KG1 (cell line): ENCODE measurements around the gene ST6GAL1.
A peak's percentile ranks its signal among the peaks of the same experiment; 100 is the strongest.
"Not testable (repeated sequence)": the region's sequence is repeated elsewhere in the genome, so short reads cannot be mapped to it uniquely, and the experiment has no call there.

Source experiments
- DNase-seq: peaks from one replicate; lab custom pipeline; 2025; lab: John Stamatoyannopoulos, UW

ST6GAL1 gene, protein sequence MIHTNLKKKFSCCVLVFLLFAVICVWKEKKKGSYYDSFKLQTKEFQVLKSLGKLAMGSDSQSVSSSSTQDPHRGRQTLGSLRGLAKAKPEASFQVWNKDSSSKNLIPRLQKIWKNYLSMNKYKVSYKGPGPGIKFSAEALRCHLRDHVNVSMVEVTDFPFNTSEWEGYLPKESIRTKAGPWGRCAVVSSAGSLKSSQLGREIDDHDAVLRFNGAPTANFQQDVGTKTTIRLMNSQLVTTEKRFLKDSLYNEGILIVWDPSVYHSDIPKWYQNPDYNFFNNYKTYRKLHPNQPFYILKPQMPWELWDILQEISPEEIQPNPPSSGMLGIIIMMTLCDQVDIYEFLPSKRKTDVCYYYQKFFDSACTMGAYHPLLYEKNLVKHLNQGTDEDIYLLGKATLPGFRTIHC

DNA sequence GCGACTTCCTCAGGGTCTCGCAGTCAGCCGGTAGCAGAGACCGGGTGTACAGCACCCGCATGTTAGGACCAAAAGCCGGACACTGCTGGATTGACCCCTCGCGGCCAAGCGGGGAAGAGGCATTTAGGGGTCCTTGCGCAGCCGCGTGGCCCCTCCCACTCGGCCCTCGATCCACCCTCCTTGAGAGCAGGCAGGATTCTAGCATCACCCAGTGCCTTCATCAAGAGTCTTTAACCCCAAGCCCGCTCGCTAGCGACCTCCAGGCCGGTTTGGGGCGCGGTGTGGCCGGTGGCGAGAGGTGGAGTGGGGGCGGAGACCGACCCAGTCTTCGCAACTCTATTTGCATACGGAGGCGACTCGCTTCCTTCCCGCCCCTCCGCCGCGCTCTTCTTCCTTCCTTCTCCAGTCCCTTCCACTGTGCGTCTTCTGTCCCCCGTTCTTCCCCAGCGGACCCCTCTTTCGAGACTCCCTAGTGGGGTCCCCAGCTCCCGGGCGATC lies at the start of gene ST6GAL1:
Gene ST6GAL1, plus strand, starts transcription at position 384 of the 498 bp plus-strand sequence. CDS start 112,178 bp downstream, outside the sequence.
- peak; percentile 38 for DNase-seq

DNA sequence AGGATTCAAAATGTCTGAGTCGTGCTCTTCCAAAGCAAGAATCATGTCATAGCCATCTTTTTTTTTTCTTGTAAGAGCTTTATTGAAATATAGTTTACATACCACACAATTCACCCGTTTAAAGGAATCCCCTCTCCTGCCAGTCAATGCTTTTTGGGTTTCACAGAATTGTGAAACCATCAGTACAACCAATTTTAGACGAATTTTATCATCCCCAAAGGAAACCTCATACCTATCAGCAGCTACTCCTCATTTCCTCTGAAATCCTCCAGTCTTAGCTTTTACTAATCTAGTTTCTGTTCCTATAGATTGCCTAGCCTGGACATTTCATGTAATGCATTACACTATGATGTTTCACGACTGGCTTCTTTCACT lies 48.2 kb upstream of the ST6GAL1 start:
- no peak for DNase-seq

DNA sequence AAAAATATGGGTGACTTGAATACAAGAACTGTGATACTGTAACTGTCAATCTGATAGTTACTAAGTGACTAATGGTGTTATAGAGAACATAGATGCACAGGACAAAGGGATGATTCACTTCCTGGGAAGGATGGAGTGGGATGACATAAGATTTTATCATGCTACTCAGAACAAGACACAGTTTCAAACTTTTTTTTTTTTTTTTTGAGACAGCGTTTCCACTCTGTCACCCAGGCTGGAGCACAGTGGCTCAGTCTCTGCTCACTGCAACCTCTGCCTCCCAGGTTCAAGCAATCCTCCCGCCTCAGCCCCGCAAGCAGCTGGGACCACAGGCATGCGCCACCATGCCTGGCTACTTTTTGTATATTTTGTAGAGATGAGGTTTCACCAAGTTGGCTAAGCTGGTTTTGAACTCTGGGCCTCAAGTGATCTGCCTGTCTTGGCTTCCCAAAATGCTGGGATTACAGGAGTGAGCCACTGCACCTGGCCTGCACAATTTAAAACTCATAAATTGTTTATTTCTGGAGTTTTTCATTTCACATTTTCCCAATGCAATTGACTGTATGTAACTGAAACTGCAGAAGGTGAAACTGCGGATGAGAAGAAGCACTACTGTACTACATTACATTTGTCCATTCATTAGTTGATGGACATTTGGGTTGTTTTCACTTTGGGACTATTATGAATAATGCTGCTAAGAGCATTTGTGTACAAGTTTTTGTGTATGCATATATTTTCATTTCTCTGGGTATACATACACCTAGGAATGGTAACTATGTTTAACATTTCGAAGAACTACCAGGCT lies 47.2 kb upstream of the ST6GAL1 start:
- DNase-seq: no peak

DNA sequence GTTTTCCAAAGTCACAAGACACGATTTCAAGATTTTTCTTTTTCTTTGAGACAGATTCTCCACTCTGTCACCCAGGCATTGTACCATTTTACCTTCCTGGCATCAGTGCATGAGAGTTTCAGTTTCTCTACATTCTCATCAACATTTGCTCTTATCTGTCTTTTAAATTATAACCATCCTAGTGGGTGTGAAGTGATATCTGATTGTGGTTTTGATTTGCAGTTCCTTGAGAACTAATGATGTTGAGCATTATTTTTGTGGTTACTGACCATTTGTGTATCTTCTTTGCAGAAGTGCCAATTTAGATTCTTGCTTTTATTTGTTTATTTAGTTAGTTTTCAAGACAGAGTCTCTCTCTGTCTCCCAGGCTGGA lies 46.7 kb upstream of the ST6GAL1 start:
- DNase-seq: no peak

DNA sequence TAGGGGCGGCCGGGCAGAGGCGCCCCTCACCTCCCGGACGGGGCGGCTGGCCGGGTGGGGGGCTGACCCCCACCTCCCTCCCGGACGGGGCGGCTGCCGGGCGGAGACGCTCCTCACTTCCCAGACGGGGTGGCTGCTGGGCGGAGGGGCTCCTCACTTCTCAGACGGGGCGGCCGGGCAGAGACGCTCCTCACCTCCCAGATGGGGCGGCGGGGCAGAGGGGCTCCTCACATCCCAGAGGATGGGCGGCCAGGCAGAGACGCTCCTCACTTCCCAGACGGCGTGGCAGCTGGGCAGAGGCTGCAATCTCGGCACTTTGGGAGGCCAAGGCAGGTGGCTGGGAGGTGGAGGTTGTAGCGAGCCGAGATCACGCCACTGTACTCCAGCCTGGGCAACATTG lies 45.5 kb upstream of the ST6GAL1 start:
- not testable (repeated sequence) for DNase-seq

DNA sequence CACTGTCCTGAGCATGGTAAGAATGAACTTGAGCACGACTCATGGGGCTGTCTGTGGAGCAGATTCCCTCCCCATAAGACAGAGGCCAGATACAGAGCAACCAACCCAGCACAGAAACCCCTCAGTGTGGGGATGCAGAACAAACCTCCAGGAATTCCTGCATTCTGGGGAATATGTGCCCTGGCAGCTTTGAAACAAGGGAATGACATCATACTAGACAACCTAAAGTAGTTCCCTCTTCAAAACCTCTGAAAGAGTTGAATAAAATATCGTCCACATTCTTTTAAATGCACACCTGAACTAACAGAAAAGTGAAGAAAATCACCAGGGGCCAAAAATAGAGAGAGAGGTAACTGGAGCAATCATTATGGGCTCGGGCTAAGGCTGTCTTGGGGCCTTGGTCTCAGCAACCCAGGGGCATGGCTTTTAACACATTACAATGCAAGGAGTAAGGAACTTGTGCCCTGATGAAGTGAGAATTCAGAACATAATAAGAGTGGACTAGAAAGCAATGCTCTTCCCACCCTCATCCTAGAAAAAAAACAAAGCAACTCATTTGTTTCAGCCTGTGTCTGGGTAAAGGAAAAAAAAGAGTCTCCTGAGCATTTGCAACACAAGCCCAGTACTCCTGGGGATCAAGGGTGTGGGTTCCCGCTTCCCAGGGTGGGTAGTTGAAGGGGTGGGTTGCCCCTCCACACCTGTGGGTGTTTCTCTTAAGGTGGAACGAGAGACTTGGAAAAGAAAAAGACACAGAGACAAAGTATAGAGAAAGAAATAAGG lies 43.9 kb upstream of the ST6GAL1 start:
- DNase-seq: no peak

DNA sequence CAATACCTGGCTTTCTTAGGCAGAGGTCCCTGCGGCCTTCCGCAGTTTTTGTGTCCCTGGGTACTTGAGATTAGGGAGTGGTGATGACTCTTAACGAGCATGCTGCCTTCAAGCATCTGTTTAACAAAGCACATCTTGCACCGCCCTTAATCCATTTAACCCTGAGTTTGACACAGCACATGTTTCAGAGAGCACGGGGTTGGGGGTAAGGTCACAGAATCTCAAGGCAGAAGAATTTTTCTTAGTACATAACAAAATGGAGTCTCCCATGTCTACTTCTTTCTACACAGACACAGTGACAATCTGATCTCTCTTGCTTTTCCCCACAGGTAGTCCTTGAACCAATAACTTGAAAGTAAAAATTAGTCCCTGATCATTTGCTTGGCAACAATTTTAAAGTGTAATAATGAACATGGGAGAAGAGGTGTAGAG lies 42.8 kb upstream of the ST6GAL1 start:
- not testable (repeated sequence) for DNase-seq

DNA sequence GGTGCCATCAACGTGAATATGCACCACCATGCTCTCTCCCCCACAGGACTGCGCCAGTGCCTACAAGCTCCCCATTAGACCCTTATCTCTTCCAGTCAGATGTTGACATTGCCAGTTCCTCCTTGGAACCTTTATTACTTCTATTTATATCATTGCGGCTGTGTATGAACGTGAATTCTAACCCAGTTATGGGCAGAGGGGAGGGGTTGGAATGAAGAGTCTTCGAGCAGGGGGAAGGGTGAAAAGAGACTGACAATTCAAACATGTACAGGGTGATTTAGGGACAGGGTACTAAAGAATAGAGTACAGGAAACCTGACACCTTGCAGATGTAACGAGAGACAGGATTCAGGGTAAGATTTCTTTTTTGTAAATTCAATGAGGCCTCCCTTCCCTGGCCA lies 41.8 kb upstream of the ST6GAL1 start:
- DNase-seq: no peak

DNA sequence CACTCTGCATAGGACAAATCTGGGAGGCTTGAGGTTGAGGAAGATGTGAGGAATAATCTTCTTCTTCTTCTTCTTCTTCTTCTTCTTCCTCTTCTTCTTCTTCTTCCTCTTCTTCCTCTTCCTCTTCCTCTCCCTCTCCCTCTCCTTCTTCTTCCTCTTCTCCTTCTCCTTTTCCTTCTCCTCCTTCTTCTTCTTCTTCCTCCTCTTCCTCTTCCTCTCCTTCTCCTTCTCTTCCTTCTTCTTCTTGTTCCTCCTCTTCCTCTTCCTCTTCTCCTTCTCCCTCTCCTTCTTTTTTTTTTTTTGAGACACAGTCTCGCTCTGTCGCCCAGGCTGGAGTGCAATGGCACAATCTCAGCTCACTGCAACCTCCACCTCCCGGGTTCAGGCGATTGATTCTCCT lies 40.6 kb upstream of the ST6GAL1 start:
- not testable (repeated sequence) for DNase-seq

DNA sequence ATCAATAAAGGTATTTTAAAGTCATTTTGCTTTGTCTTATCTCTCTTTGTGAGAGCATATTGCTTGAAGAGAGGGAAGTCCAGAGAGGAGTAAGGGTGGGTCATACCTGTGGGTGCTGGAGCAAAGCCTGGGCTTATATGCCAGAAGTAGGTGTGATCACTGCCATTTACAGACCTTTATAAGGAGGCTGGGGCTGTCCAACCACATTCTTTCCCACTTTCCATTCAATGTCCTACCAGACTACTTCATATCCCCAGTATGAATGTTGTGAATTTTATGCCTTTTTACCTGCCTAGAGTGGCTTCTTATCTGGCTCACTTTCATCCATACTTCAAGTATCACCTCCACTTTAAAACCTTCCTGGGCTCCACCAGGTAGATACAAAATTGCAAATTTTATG lies 39.4 kb upstream of the ST6GAL1 start:
- DNase-seq: no peak

DNA sequence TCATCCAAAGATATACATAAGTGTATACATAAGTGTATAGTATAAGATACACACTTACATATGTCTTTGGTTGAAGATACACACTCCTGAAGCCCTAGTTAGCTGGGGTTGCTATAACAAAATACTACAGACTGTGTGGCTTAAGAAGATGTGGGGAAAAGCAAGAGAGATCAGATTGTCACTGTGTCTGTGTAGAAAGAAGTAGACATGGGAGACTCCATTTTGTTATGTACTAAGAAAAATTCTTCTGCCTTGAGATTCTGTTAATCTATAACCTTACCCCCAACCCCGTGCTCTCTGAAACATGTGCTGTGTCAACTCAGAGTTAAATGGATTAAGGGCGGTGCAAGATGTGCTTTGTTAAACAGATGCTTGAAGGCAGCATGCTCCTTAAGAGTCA lies 37.3 kb upstream of the ST6GAL1 start:
- not testable (repeated sequence) for DNase-seq

DNA sequence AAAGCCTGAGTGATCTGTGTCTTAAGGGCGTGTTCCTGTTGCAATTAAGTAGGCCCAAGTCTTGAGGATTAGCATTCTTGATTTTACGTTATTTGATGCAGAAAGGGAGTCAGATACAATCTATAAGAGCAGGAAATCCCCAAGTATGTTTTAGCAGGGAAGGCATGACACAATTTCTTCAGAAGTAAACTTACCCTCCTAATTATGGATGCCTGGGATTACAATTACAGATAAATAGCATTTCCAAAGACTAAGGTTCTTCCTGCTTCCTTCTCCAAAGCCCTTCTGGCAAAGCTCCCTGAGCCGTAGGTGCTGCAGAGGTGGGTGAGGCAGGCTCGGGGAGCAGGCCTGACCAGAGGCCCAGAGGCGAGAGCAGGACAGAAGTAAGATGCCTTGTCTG lies 34.9 kb upstream of the ST6GAL1 start:
- no peak for DNase-seq

DNA sequence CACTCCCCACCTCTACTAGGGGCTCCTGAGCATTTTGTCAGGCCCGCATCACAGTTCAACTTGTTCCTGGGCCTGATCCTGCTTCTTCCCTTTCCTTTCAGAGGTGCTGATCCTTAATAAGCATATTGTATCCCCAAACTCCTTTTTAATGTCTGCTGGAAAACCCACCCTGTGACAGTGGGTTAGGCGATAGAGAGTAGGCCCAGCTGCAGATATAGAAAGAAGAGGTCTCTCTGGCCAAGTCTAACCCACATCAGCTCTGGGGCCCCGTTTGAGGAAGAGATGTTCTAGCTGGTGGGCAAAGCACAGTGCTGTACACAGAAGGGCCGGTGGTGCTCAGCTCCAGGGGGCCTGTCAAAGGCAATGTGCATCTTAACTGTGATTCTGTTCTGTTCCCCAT lies 34.3 kb upstream of the ST6GAL1 start:
- DNase-seq: no peak

DNA sequence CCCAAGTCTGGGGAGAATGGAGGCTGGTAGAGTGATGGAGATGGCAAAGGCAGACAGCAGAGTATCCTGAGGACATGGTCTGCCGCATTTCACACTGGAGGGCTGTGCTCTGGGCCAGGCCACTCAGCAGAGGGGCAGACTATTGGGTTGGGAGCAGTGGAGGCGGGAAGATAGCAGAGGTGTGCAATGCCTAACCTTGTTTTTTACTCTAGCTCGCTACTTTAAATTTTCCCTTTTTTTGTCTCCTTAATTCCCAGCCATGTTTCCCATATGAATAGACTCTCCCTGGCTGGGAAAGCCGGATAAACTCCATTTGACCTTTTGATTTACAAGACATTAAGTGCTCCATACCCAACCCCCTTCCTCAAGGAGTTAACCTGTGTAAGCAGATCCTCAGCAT lies 33.5 kb upstream of the ST6GAL1 start:
- no peak for DNase-seq

DNA sequence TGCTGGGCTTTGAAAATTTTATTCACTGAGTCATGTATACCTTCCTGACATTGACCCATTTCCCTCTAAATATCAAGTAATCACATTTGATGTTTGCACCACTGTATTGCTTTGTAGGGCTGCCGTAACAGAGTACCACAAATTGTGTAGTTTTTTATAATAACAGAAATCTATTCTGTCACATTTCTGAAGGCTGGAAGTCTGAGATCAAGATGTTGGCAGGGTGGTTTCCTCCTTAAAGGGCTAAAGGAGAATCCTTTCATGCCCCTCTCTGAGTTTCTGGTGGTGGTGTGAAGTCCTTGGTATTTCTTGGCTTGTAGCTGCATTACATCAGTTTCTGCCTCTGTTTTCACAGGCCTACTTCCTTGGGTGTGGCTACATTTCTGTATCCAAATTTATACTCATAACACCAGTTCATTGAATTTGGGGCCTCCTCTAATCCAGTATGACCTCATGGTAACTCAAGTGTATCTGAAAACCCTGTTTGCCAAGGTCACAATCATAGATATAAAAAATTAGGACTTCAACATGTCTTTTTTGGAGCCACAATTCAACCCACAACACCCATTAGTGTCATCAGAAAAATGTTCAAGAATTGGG lies 29.1 kb upstream of the ST6GAL1 start:
- DNase-seq: no peak

DNA sequence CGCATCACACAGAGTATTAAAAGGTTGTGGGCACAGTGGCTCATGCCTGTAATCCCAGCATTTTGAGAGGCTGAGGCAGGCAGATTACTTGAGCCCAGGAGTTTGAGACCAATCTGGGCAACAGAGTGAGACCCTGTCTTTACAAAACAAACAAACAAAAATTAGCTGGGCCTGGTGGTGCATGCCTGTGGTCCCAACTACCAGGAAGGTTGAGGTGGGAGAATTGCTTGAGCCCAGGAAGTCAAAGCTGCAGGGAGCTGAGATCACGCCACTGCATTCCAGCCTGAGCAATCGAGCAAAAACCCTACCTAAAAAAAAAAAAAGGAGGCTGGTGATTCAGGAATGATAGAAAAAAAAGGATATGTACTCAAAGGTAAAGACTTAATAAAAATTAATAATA lies 28.2 kb upstream of the ST6GAL1 start:
- no peak for DNase-seq

DNA sequence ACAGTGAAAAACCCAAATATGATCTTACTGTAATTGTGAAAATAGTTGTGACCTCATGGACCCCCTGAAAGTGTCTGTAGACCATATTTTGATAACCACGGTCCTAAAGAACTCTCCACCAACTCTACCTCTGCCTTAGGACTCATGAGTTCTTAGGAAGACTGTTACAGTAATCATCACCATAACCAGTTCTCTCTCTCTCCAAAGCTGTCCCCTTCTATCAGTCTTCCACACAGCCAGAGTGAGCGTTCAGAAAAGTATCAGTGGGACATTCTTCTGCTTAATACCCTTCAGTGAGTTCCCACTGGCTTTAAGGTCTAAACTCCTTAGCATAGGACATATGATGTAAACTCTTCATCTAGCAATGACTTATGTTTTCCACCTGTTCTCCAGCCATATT lies 27.6 kb upstream of the ST6GAL1 start:
- DNase-seq: no peak

DNA sequence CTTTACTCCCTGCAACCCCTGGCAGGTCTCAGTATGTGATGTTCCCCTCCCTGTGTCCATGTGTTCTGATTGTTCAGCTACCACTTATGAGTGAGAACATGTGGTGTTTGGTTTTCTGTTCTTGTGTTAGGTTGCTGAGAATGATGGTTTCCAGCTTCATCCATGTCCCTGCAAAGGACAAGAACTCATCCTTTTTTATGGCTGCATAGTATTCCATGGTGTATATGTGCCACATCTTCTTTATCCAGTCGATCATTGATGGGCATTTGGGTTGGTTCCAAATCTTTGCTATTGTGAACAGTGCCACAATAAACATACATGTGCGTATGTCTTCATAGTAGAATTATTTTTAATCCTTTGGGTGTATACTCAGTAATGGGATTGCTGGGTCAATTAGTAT lies 26.6 kb upstream of the ST6GAL1 start:
- DNase-seq: not testable (repeated sequence)

DNA sequence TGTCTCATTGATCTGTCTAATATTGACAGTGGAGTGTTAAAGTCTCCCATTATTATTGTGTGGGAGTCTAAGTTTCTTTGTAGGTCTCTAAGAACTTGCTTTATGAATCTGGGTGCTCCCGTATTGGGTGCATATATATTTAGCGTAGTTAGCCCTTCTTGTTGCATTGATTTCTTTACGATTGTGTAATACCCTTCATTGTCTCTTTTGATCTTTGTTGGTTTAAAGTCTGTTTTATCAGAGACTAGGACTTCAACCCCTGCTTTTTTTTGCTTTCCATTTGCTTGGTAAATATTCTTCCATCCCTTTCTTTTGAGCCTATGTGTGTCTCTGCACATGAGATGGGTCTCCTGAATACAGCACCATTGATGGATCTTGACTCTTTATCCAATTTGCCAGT lies 23.3 kb upstream of the ST6GAL1 start:
- not testable (repeated sequence) for DNase-seq

DNA sequence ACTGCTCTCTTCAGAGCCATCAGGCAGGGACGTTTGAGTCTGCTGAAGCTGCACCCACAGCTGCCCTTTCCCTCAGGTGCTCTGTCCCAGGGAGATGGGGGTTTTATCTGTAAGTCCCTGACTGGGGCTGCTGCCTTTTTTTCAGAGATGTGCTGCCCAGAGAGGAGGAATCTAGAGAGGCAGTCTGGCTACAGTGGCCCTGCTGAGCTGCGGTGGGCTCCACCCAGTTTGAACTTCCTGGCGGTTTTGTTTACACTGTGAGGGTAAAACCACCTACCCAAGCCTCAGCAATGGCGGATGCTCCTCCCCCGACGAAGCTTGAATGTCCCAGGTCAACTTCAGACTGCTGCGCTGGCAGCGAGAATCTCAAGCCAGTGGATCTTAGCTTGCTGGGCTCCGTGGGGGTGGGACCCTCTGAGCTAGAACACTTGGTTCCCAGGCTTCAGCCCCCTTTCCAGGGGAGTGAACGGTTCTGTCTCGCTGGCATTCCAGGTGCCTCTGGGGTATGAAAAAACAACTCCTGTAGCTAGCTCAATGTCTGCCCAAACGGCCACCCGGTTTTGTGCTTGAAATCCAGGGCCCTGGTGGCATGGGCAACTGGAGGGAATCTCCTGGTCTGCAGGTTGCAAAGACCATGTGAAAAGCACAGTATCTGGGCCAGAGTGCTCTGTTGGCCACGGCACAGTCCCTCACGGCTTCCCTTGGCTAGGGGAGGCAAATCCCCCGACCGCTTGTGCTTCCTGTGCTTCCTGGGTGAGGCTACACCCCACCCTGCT lies 21.1 kb upstream of the ST6GAL1 start:
- peak; percentile 11 for DNase-seq
